ENCODE data around the gene OR52A1. TPM values are rescaled to one million over a fixed set of nuclear protein-coding genes. Genes with fewer than 3 reads are reported as not detected.

The OR52A1 gene
- total and polyA plus RNA-seq, 2 of the 8 experiments (the other 6 are each of a cell fraction or from before 2014, with no cell fraction given): 5.9 to 12.2 TPM

DNA sequence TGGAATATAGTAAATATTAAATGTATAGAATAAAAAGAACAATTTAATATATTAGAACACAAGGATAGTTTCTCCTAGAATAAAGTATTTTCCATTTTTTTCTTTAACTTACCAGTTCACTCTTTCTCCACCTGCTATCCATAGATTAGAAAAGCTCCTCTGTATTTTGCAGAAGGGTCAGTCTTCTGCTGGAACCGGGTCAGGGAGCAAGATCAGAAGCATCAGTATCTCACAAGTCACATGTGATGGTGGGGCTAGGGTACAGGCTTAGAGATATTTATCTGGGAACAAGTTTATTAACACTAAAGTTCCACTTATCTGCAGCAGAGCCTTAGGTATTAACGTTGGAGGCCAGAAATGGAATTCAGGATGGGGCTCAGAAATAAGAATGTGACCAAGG lies 17.3 kb upstream of the OR52A1 start:
- FAIRE-seq: no peak
- 93% methylated on average over 2 of the region's 2 CpGs; no CpG with 5 or more reads in 1 of the 2 experiments for WGBS, 2 experiments (ENCODE audit: extremely low coverage in 1 of 2, insufficient coverage in 1 of 2, insufficient read length in 1 of 2, insufficient replicate concordance in 2 of 2, low coverage in 1 of 2, low lambda C conversion rate in 2 of 2, missing lambda C conversion rate in 1 of 2)
- CTCF ChIA-PET (ENCODE audit: partially characterized antibody): no interaction called here

More for the DNA sequence above, 17.3 kb upstream of the OR52A1 start:
- Histone ChIP-seq H4K5ac (ENCODE audit: insufficient read length, low read depth, low read length) (no peak overlapping the region), H3K9ac (replicated peaks in 1 of 4; ENCODE audit: extremely low read depth in 1 of 4, low read depth in 3 of 4, low read length in 3 of 4) (no peak overlapping the region), H4K20me1 (replicated peaks in 1 of 2; ENCODE audit: control insufficient read depth in 1 of 2, insufficient read depth in 2 of 2, low read length in 2 of 2) (no peaks in the 10 kb centered on the region), H2BK120ac (replicated peaks; ENCODE audit: low read depth, low read length) (no peak overlapping the region), H3K9me3 (ENCODE audit: insufficient read depth in 2 of 2, low read depth in 1 of 2, low read length in 1 of 2) (no peaks in the 10 kb centered on the region), H3K56ac (replicated peaks; ENCODE audit: insufficient read length, low read depth, low read length) (no peak overlapping the region), H2BK15ac (ENCODE audit: low read length) (no peak overlapping the region), H3K27me3 (replicated peaks in 1 of 4; ENCODE audit: control insufficient read depth in 3 of 4, extremely low read depth in 1 of 4, insufficient read depth in 3 of 4, low read length in 3 of 4) (peaks cover 0 to 1% (median 0%) of the 10 kb centered on the region in 4 experiments; a peak in 1 of 7 replicates), H3K4me1 (replicated peaks in 1 of 4; ENCODE audit: control insufficient read depth in 3 of 4, insufficient read depth in 4 of 4, low read length in 3 of 4) (no peaks in the 10 kb centered on the region), H2BK12ac (ENCODE audit: low read depth, low read length) (no peak overlapping the region), H3K79me1 (ENCODE audit: low read depth, low read length) (no peaks in the 10 kb centered on the region), H3K18ac (ENCODE audit: extremely low read depth, low read length) (no peak overlapping the region), H4K8ac (ENCODE audit: extremely low read depth, insufficient read depth, low read length) (no peak overlapping the region), H2AFZ (ENCODE audit: low read length) (no peak overlapping the region), H2AK5ac (ENCODE audit: low read depth, low read length) (no peak overlapping the region), H3K23ac (ENCODE audit: insufficient read length) (no peak overlapping the region), H3K27ac (ENCODE audit: low read depth, low read length) (no peak overlapping the region), H3K4me2 (ENCODE audit: insufficient read depth in 1 of 2, low read depth in 2 of 2, low read length in 2 of 2) (no peak overlapping the region), H3K14ac (ENCODE audit: insufficient read length) (no peak overlapping the region), H4K91ac (replicated peaks; ENCODE audit: insufficient read length, low read length) (no peak overlapping the region), H3K4ac (replicated peaks; ENCODE audit: insufficient read length, low read depth, low read length) (no peak overlapping the region), H2BK5ac (ENCODE audit: low read depth, low read length) (no peak overlapping the region), H2BK20ac (ENCODE audit: low read length) (no peak overlapping the region), H3K79me2 (ENCODE audit: control insufficient read depth in 1 of 2, insufficient read depth in 2 of 2, low read length in 2 of 2) (no peaks in the 10 kb centered on the region), H3K4me3 (ENCODE audit: extremely low read depth in 1 of 4, insufficient read depth in 2 of 4, low read depth in 3 of 4, low read length in 4 of 4) (no peak overlapping the region), H3K23me2 (ENCODE audit: low read depth, low read length) (no peaks in the 10 kb centered on the region; the same call in 1 of the 2 replicates), H3K36me3 (ENCODE audit: control insufficient read depth in 2 of 4, insufficient read depth in 4 of 4, low read length in 3 of 4) (no peaks in the 10 kb centered on the region)
- POLR2A ChIA-PET (ENCODE audit: partially characterized antibody): no interaction called here
- DNase-seq (ENCODE audit: low read depth in 1 of 2, low spot score in 2 of 2): no peak
- no peak for TF ChIP-seq TAF1 (IDR thresholded peaks at IDR 0.05; ENCODE audit: low read depth, low read length)
- TF ChIP-seq JUN (IDR thresholded peaks at IDR 0.05; ENCODE audit: low read depth, low read length): no peak
- no peak for TF ChIP-seq GABPA (IDR thresholded peaks at IDR 0.05; ENCODE audit: borderline replicate concordance, insufficient read depth, low read length)
- no peak for TF ChIP-seq CBX8 (IDR thresholded peaks at IDR 0.05; ENCODE audit: borderline replicate concordance, low read depth, low read length)
- TF ChIP-seq RXRA (IDR thresholded peaks at IDR 0.05; ENCODE audit: insufficient read depth, low read depth, low read length): no peak
- TF ChIP-seq CTBP2 (IDR thresholded peaks at IDR 0.05; ENCODE audit: borderline replicate concordance, insufficient read depth, insufficient read length, low read length): no peak
- TF ChIP-seq GTF2F1 (IDR thresholded peaks at IDR 0.05; ENCODE audit: borderline replicate concordance, low read depth, low read length): no peak
- no peak for TF ChIP-seq BRCA1 (IDR thresholded peaks at IDR 0.05; ENCODE audit: low read depth, low read length)
- TF ChIP-seq FOSL1 (IDR thresholded peaks at IDR 0.05; ENCODE audit: insufficient read depth, low read depth, low read length): no peak
